ENCODE measurements around the gene TXNRD2.

DNA sequence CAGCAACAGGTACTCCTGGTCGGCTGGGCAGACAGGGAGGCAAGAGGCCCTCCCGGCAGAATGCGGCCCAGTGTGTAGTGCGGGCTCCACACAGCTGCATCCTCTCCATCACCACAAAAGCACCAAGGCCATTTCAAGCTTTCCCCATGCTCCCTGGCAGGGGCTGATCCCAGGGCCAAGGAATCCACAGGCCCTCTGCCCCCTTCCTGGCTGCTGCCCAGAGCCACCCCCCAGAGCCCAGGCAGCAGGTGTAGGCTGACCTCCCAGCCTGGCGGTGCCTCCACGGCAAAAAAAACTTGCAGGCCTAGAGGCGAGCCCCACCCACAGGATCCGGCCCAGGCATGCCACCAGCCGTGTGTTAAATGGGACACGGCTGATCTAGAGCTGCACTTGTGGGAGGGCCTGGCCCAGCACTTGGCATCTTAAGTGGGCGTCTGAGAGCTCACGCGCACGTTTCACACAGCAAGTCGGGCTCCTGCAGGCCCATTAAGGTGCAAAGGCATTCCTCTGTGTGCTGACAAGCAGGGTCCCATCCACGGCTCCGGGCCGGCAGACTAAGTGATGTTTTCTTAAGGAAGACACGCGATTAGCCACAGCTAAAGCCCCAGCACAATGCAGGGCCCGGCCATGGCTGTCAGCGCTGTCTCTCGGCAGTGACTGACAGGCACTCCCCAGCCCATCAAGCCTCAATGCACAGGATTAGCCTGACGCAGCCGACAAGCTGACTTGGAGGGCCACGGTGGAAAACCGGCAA, 67.1 kb downstream of the TXNRD2 start:
- TF ChIP-seq, protein P1, sequence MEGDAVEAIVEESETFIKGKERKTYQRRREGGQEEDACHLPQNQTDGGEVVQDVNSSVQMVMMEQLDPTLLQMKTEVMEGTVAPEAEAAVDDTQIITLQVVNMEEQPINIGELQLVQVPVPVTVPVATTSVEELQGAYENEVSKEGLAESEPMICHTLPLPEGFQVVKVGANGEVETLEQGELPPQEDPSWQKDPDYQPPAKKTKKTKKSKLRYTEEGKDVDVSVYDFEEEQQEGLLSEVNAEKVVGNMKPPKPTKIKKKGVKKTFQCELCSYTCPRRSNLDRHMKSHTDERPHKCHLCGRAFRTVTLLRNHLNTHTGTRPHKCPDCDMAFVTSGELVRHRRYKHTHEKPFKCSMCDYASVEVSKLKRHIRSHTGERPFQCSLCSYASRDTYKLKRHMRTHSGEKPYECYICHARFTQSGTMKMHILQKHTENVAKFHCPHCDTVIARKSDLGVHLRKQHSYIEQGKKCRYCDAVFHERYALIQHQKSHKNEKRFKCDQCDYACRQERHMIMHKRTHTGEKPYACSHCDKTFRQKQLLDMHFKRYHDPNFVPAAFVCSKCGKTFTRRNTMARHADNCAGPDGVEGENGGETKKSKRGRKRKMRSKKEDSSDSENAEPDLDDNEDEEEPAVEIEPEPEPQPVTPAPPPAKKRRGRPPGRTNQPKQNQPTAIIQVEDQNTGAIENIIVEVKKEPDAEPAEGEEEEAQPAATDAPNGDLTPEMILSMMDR (IDR thresholded peaks at IDR 0.05), result peak in 1 of 6 experiments; percentile 13
- no peak for TF ChIP-seq POLR2A (IDR thresholded peaks at IDR 0.05)
